ENCODE results near the gene S100A1.

DNA sequence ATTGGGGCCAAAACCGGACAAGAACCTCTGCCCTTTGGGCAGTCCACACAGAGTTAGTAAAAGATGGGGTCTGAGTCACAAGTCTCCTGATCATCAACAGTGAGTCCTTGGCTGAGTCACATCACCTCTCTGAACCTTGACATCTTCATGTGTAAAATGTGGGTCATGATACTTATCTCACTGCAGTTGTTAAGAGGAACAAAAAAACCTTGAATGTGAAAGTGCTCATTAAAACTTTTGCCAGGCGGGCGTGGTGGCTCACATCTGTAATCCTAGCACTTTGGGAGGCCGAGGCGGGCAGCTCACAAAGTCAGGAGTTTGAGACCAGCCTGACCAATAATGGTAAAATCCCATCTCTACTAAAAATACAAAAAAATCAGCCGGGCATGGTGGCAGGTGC, 31.0 kb upstream of the S100A1 start:
- TF ChIP-seq, protein P1, sequence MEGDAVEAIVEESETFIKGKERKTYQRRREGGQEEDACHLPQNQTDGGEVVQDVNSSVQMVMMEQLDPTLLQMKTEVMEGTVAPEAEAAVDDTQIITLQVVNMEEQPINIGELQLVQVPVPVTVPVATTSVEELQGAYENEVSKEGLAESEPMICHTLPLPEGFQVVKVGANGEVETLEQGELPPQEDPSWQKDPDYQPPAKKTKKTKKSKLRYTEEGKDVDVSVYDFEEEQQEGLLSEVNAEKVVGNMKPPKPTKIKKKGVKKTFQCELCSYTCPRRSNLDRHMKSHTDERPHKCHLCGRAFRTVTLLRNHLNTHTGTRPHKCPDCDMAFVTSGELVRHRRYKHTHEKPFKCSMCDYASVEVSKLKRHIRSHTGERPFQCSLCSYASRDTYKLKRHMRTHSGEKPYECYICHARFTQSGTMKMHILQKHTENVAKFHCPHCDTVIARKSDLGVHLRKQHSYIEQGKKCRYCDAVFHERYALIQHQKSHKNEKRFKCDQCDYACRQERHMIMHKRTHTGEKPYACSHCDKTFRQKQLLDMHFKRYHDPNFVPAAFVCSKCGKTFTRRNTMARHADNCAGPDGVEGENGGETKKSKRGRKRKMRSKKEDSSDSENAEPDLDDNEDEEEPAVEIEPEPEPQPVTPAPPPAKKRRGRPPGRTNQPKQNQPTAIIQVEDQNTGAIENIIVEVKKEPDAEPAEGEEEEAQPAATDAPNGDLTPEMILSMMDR (IDR thresholded peaks at IDR 0.05; ENCODE audit: poor library complexity) = no peak
- TF ChIP-seq EZH2 (IDR thresholded peaks at IDR 0.05; ENCODE audit: borderline replicate concordance) = no peak
